Measurements from ENCODE around the gene CATSPERD. TPM values are rescaled to one million over a fixed set of nuclear protein-coding genes. Genes with fewer than 3 reads are reported as not detected.

Gene CATSPERD
- total RNA-seq, 4 donors from 2014 or later, result not detected

GRCh38 chr19:5786593-5787408 lies 66.4 kb downstream of the CATSPERD start:
- ATAC-seq (no peak), DNase-seq (no peak)
- Histone ChIP-seq H3K4me3 (no peak overlapping the region), H3K4me1 (peaks cover 7 to 8% of the 10 kb centered on the region in 2 donors), H3K27ac (no peak overlapping the region), H3K9me3 (no peaks in the 10 kb centered on the region), H3K36me3 (peaks cover 7 to 57% of the 10 kb centered on the region in 2 donors), H3K27me3 (no peaks in the 10 kb centered on the region)
- in situ Hi-C loops (cut with MboI; ENCODE audit: low sequenced_read_pairs in 4 of 4) (no loop called here), intact Hi-C loops (cut with DNase I; ENCODE audit: low total_unique reads) (no loop called here)
- TF ChIP-seq POLR2A (IDR thresholded peaks at IDR 0.05), result no peak
- no peak for TF ChIP-seq CTCF (IDR thresholded peaks at IDR 0.05 in 4 of 5, conservative IDR thresholded peaks at IDR 0.05 in 1 of 5)

GRCh38 chr19:5787409-5788182 lies 67.2 kb downstream of the CATSPERD start:
- TF ChIP-seq POLR2A (IDR thresholded peaks at IDR 0.05), result no peak
- no peak for TF ChIP-seq CTCF (IDR thresholded peaks at IDR 0.05 in 4 of 5, conservative IDR thresholded peaks at IDR 0.05 in 1 of 5)
- no peaks in the 10 kb centered on the region for H3K9me3 ChIP-seq
- DNase-seq (no peak), ATAC-seq (no peak)
- no peak overlapping the region for H3K27ac ChIP-seq
- intact Hi-C loops (cut with DNase I; ENCODE audit: low total_unique reads) (no loop called here), in situ Hi-C loops (cut with MboI; ENCODE audit: low sequenced_read_pairs in 4 of 4) (no loop called here)
- no peaks in the 10 kb centered on the region for H3K27me3 ChIP-seq
- H3K4me1 ChIP-seq, result peaks cover 7 to 8% of the 10 kb centered on the region in 2 donors
- peaks cover 7 to 57% of the 10 kb centered on the region in 2 donors for H3K36me3 ChIP-seq
- H3K4me3 ChIP-seq, result no peak overlapping the region

- H3K9me3 ChIP-seq, result no peaks in the 10 kb centered on the region
- in situ Hi-C loops (cut with MboI; ENCODE audit: low sequenced_read_pairs in 4 of 4), result no loop called here
- H3K27me3 ChIP-seq, result no peaks in the 10 kb centered on the region
- no peak for ATAC-seq
- H3K4me1 ChIP-seq, result peaks cover 7 to 8% of the 10 kb centered on the region in 2 donors
- DNase-seq, result no peak
- H3K27ac ChIP-seq, result no peak overlapping the region
- no peak overlapping the region for H3K4me3 ChIP-seq
- H3K36me3 ChIP-seq, result peaks cover 7 to 57% of the 10 kb centered on the region in 2 donors
- intact Hi-C loops (cut with DNase I; ENCODE audit: low total_unique reads), result no loop called here
- TF ChIP-seq CTCF (IDR thresholded peaks at IDR 0.05 in 4 of 5, conservative IDR thresholded peaks at IDR 0.05 in 1 of 5), result no peak
- no peak for TF ChIP-seq POLR2A (IDR thresholded peaks at IDR 0.05)
These were observed 68.0 kb downstream of the CATSPERD start for GRCh38 chr19:5788422-5788821.

- intact Hi-C loops (cut with DNase I; ENCODE audit: low total_unique reads), result no loop called here
- Histone ChIP-seq H3K4me3 (no peak overlapping the region), H3K27ac (no peak overlapping the region), H3K9me3 (no peaks in the 10 kb centered on the region), H3K27me3 (peaks cover 0 to 3% (median 0%) of the 10 kb centered on the region in 3 donors), H3K4me1 (peaks cover 7 to 8% of the 10 kb centered on the region in 2 donors), H3K36me3 (peaks cover 7 to 56% of the 10 kb centered on the region in 2 donors)
- ATAC-seq (no peak), DNase-seq (no peak)
- in situ Hi-C loops (cut with MboI; ENCODE audit: low sequenced_read_pairs in 4 of 4), result no loop called here
- TF ChIP-seq POLR2A (IDR thresholded peaks at IDR 0.05), result no peak
- TF ChIP-seq CTCF (IDR thresholded peaks at IDR 0.05 in 4 of 5, conservative IDR thresholded peaks at IDR 0.05 in 1 of 5), result no peak
These were observed 68.9 kb downstream of the CATSPERD start for GRCh38 chr19:5789351-5789761.
